ENCODE measurements around the gene PXDC1.

DNA sequence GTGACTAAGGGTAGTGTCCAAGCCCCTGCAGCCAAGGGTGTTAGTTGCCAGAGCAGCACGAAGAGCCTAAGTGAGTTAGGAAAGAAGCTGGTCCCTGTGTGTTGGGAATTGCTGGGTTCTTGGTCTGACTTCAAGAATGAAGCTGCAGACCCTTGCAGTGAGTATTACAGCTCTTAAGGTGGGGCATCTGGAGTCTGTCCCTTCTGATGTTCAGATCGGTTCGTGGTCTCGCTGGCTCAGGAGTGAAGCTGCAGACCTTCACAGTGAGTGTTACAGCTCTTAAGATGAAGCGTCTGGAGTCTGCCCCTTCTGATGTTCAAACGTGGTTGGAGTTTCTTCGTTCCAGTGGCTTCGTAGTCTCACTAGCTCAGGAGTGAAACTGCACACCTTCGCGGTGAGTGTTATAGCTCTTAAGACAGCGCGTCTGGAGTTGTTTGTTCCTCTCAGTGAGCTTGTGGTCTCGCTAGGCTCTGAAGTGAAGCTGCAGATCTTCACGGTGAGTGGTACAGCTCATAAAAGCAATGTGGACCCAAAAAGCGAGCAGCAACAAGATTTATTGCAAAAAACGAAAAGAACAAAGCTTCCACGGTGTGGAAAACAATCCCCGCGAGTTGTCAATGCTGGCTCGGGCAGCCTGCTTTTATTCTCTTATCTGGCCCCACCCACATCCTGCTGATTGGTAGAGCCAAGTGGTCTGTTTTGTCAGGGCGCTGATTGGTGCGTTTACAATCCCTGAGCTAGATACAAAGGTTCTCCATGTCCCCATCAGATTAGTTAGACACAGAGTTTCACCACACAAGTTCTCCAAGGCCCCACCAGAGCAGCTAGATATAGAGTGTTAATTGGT is 31.8 kb downstream of the PXDC1 start:
- TF ChIP-seq EZH2 (IDR thresholded peaks at IDR 0.05; ENCODE audit: low read depth), result no peak
- TF ChIP-seq, protein P1, sequence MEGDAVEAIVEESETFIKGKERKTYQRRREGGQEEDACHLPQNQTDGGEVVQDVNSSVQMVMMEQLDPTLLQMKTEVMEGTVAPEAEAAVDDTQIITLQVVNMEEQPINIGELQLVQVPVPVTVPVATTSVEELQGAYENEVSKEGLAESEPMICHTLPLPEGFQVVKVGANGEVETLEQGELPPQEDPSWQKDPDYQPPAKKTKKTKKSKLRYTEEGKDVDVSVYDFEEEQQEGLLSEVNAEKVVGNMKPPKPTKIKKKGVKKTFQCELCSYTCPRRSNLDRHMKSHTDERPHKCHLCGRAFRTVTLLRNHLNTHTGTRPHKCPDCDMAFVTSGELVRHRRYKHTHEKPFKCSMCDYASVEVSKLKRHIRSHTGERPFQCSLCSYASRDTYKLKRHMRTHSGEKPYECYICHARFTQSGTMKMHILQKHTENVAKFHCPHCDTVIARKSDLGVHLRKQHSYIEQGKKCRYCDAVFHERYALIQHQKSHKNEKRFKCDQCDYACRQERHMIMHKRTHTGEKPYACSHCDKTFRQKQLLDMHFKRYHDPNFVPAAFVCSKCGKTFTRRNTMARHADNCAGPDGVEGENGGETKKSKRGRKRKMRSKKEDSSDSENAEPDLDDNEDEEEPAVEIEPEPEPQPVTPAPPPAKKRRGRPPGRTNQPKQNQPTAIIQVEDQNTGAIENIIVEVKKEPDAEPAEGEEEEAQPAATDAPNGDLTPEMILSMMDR (conservative IDR thresholded peaks at IDR 0.05), result no peak
